GM18870 (cell line): ENCODE measurements around the gene CD52.
A peak's percentile ranks its signal among the peaks of the same experiment; 100 is the strongest.
"Not testable (repeated sequence)": the region's sequence is repeated elsewhere in the genome, so short reads cannot be mapped to it uniquely, and the experiment has no call there.

Source experiments
- ATAC-seq: cut with Tn5 transposase; IDR thresholded peaks from one replicate; pipeline ENCODE4 v1.9.1; 2021; ENCODE audit warnings: moderate library complexity; ENCODE audit not compliant: unreplicated experiment

The CD52 gene

GRCh38 chr1:26283871-26284596, 33.7 kb upstream of the CD52 start:
- no peak for ATAC-seq

- no peak for ATAC-seq
Measured at GRCh38 chr1:26284597-26285347, 33.0 kb upstream of the CD52 start.

GRCh38 chr1:26285366-26286063, 32.2 kb upstream of the CD52 start:
- ATAC-seq = no peak

GRCh38 chr1:26286064-26286416, 31.7 kb upstream of the CD52 start:
- ATAC-seq = no peak

GRCh38 chr1:26287033-26287711, 30.6 kb upstream of the CD52 start:
- ATAC-seq = peak; percentile 37

- no peak for ATAC-seq
Measured at GRCh38 chr1:26287811-26288210, 29.9 kb upstream of the CD52 start.

- no peak for ATAC-seq
Measured at GRCh38 chr1:26288311-26288941, 29.3 kb upstream of the CD52 start.

GRCh38 chr1:26289158-26290059, 28.3 kb upstream of the CD52 start:
- no peak for ATAC-seq

GRCh38 chr1:26290122-26290881, 27.5 kb upstream of the CD52 start:
- no peak for ATAC-seq

GRCh38 chr1:26290882-26291261, 26.9 kb upstream of the CD52 start:
- no peak for ATAC-seq

GRCh38 chr1:26291433-26291832, 26.3 kb upstream of the CD52 start:
- ATAC-seq = no peak

- ATAC-seq = no peak
Measured at GRCh38 chr1:26291939-26292338, 25.8 kb upstream of the CD52 start.

- not testable (repeated sequence) for ATAC-seq
Measured at GRCh38 chr1:26292735-26293134, 25.0 kb upstream of the CD52 start.

GRCh38 chr1:26293911-26294463, 23.8 kb upstream of the CD52 start:
- no peak for ATAC-seq

- no peak for ATAC-seq
Measured at GRCh38 chr1:26295194-26296138, 22.3 kb upstream of the CD52 start.

- ATAC-seq = no peak
Measured at GRCh38 chr1:26296340-26297056, 21.3 kb upstream of the CD52 start.
